ENCODE results near the gene TOGARAM2. TPM values are rescaled to one million over a fixed set of nuclear protein-coding genes. Genes with fewer than 3 reads are reported as not detected.

The TOGARAM2 gene
- total and polyA plus RNA-seq, 10 of the 15 experiments (the other 5 are each of a cell fraction or from before 2014, with no cell fraction given) = 0.01 to 0.06 (median 0.03) TPM; not detected in 7

- no peak for TF ChIP-seq BCL3 (IDR thresholded peaks at IDR 0.05; ENCODE audit: borderline replicate concordance, insufficient read depth, low read depth, low read length, poor library complexity, severe bottlenecking)
These were observed 119.5 kb downstream of the TOGARAM2 start (continued) for GRCh38 chr2:29100564-29100963.

Small RNA genes within 50 kb of the gene (small RNA-seq; reads per million reads assigned to genes)
- gene RF00019 = not detected

Other genes with a start within 250 kb of the TOGARAM2 start
- 64.4 and 81.0 TPM in 2 replicates for gene PPP1CB, start 229.5 kb upstream of the TOGARAM2 start, total RNA-seq (2014; rRNA removed)
- gene PPP1CB, start 229.5 kb upstream of the TOGARAM2 start, total RNA-seq (2014; rRNA removed; fragmentation: Illumina TruSeq; extraction: Trizol) = 84.6 and 85.4 TPM in 2 replicates
- gene PPP1CB, start 229.5 kb upstream of the TOGARAM2 start, total RNA-seq (2021) = 144 and 153 TPM in 2 replicates
- gene PPP1CB, start 229.5 kb upstream of the TOGARAM2 start, polyA plus RNA-seq (2011; rRNA removed) = 84.4 and 140 TPM in 2 replicates
- 64.4 and 88.1 TPM in 2 replicates for gene PPP1CB, start 229.5 kb upstream of the TOGARAM2 start, polyA plus RNA-seq (2014; fragmentation: Illumina TruSeq; extraction: Trizol)
- 100 to 1,000 TPM in 1 of 2 experiments, 10 to 100 TPM in 1; 84.4 to 176 TPM for gene PPP1CB, start 229.5 kb upstream of the TOGARAM2 start, polyA plus RNA-seq (2014; fragmentation: Nextera tagmentation; extraction: Ambion mirVana)
- gene PPP1CB, start 229.5 kb upstream of the TOGARAM2 start, polyA plus RNA-seq (2014; rRNA removed) = 30.3 and 37.5 TPM in 2 replicates
- 100 to 1,000 TPM; 127 to 131 TPM for gene PPP1CB, start 229.5 kb upstream of the TOGARAM2 start, polyA plus RNA-seq (2016; fragmentation: Nextera tagmentation; extraction: Ambion mirVana)
- gene SPDYA, start 170.5 kb upstream of the TOGARAM2 start, total RNA-seq (2014; rRNA removed) = 0.33 and 0.40 TPM in 2 replicates
- 0.54 and 0.60 TPM in 2 replicates for gene SPDYA, start 170.5 kb upstream of the TOGARAM2 start, total RNA-seq (2014; rRNA removed; fragmentation: Illumina TruSeq; extraction: Trizol)
- gene SPDYA, start 170.5 kb upstream of the TOGARAM2 start, total RNA-seq (2021) = 0.46 and 0.58 TPM in 2 replicates
- 0.27 and 0.53 TPM in 2 replicates for gene SPDYA, start 170.5 kb upstream of the TOGARAM2 start, polyA plus RNA-seq (2011; rRNA removed)
- 0.13 TPM in 1 of 2 replicates, not detected in the other for gene SPDYA, start 170.5 kb upstream of the TOGARAM2 start, polyA plus RNA-seq (2014; fragmentation: Illumina TruSeq; extraction: Trizol)
- gene SPDYA, start 170.5 kb upstream of the TOGARAM2 start, polyA plus RNA-seq (2014; fragmentation: Nextera tagmentation; extraction: Ambion mirVana) = 1 to 10 TPM; 1.1 to 2.4 TPM
- gene SPDYA, start 170.5 kb upstream of the TOGARAM2 start, polyA plus RNA-seq (2014; rRNA removed) = 0.12 and 0.24 TPM in 2 replicates
- gene SPDYA, start 170.5 kb upstream of the TOGARAM2 start, polyA plus RNA-seq (2016; fragmentation: Nextera tagmentation; extraction: Ambion mirVana) = 1 to 10 TPM; 1.1 to 1.9 TPM
- 16.0 and 18.2 TPM in 2 replicates for gene TRMT61B, start 111.0 kb upstream of the TOGARAM2 start, total RNA-seq (2014; rRNA removed)
- 15.3 and 19.5 TPM in 2 replicates for gene TRMT61B, start 111.0 kb upstream of the TOGARAM2 start, total RNA-seq (2014; rRNA removed; fragmentation: Illumina TruSeq; extraction: Trizol)
- 14.7 and 15.7 TPM in 2 replicates for gene TRMT61B, start 111.0 kb upstream of the TOGARAM2 start, total RNA-seq (2021)
- gene TRMT61B, start 111.0 kb upstream of the TOGARAM2 start, polyA plus RNA-seq (2011; rRNA removed) = 19.3 and 30.0 TPM in 2 replicates
- gene TRMT61B, start 111.0 kb upstream of the TOGARAM2 start, polyA plus RNA-seq (2014; fragmentation: Illumina TruSeq; extraction: Trizol) = 13.1 and 14.0 TPM in 2 replicates
- 10 to 100 TPM; 18.1 to 23.0 TPM for gene TRMT61B, start 111.0 kb upstream of the TOGARAM2 start, polyA plus RNA-seq (2014; fragmentation: Nextera tagmentation; extraction: Ambion mirVana)
- gene TRMT61B, start 111.0 kb upstream of the TOGARAM2 start, polyA plus RNA-seq (2014; rRNA removed) = 10.4 and 12.8 TPM in 2 replicates
- gene TRMT61B, start 111.0 kb upstream of the TOGARAM2 start, polyA plus RNA-seq (2016; fragmentation: Nextera tagmentation; extraction: Ambion mirVana) = 10 to 100 TPM; 23.2 to 23.7 TPM
- 88.6 and 109 TPM in 2 replicates for gene WDR43, start 86.6 kb upstream of the TOGARAM2 start, total RNA-seq (2014; rRNA removed)
- gene WDR43, start 86.6 kb upstream of the TOGARAM2 start, total RNA-seq (2014; rRNA removed; fragmentation: Illumina TruSeq; extraction: Trizol) = 139 and 142 TPM in 2 replicates
- 105 and 108 TPM in 2 replicates for gene WDR43, start 86.6 kb upstream of the TOGARAM2 start, total RNA-seq (2021)
- 153 and 179 TPM in 2 replicates for gene WDR43, start 86.6 kb upstream of the TOGARAM2 start, polyA plus RNA-seq (2011; rRNA removed)
- 84.4 and 103 TPM in 2 replicates for gene WDR43, start 86.6 kb upstream of the TOGARAM2 start, polyA plus RNA-seq (2014; fragmentation: Illumina TruSeq; extraction: Trizol)
- gene WDR43, start 86.6 kb upstream of the TOGARAM2 start, polyA plus RNA-seq (2014; fragmentation: Nextera tagmentation; extraction: Ambion mirVana) = 10 to 100 TPM; 39.3 to 39.6 TPM
- 61.8 and 67.4 TPM in 2 replicates for gene WDR43, start 86.6 kb upstream of the TOGARAM2 start, polyA plus RNA-seq (2014; rRNA removed)
- 10 to 100 TPM; 75.6 to 79.5 TPM for gene WDR43, start 86.6 kb upstream of the TOGARAM2 start, polyA plus RNA-seq (2016; fragmentation: Nextera tagmentation; extraction: Ambion mirVana)
- 0.05 and 0.06 TPM in 2 replicates for gene PCARE, start 93.2 kb downstream of the TOGARAM2 start, total RNA-seq (2014; rRNA removed)
- gene PCARE, start 93.2 kb downstream of the TOGARAM2 start, total RNA-seq (2014; rRNA removed; fragmentation: Illumina TruSeq; extraction: Trizol) = under 0.01 and 0.04 TPM in 2 replicates
- 0.03 and 0.08 TPM in 2 replicates for gene PCARE, start 93.2 kb downstream of the TOGARAM2 start, total RNA-seq (2021)
- gene PCARE, start 93.2 kb downstream of the TOGARAM2 start, polyA plus RNA-seq (2011; rRNA removed) = not detected in 2 replicates
- gene PCARE, start 93.2 kb downstream of the TOGARAM2 start, polyA plus RNA-seq (2014; fragmentation: Illumina TruSeq; extraction: Trizol) = 0.02 and 0.06 TPM in 2 replicates
- not detected for gene PCARE, start 93.2 kb downstream of the TOGARAM2 start, polyA plus RNA-seq (2014; fragmentation: Nextera tagmentation; extraction: Ambion mirVana)
- gene PCARE, start 93.2 kb downstream of the TOGARAM2 start, polyA plus RNA-seq (2014; rRNA removed) = 0.08 and 0.09 TPM in 2 replicates
- gene PCARE, start 93.2 kb downstream of the TOGARAM2 start, polyA plus RNA-seq (2016; fragmentation: Nextera tagmentation; extraction: Ambion mirVana) = not detected
- gene CLIP4, start 134.1 kb downstream of the TOGARAM2 start, total RNA-seq (2014; rRNA removed) = 16.0 and 18.1 TPM in 2 replicates
- gene CLIP4, start 134.1 kb downstream of the TOGARAM2 start, total RNA-seq (2014; rRNA removed; fragmentation: Illumina TruSeq; extraction: Trizol) = 21.8 and 22.5 TPM in 2 replicates
- 19.0 and 20.2 TPM in 2 replicates for gene CLIP4, start 134.1 kb downstream of the TOGARAM2 start, total RNA-seq (2021)
- gene CLIP4, start 134.1 kb downstream of the TOGARAM2 start, polyA plus RNA-seq (2011; rRNA removed) = 34.9 and 46.5 TPM in 2 replicates
- 16.2 and 17.6 TPM in 2 replicates for gene CLIP4, start 134.1 kb downstream of the TOGARAM2 start, polyA plus RNA-seq (2014; fragmentation: Illumina TruSeq; extraction: Trizol)
- 1 to 10 TPM; 5.5 to 6.9 TPM for gene CLIP4, start 134.1 kb downstream of the TOGARAM2 start, polyA plus RNA-seq (2014; fragmentation: Nextera tagmentation; extraction: Ambion mirVana)
- 15.7 and 22.3 TPM in 2 replicates for gene CLIP4, start 134.1 kb downstream of the TOGARAM2 start, polyA plus RNA-seq (2014; rRNA removed)
- 10 to 100 TPM; 11.9 to 12.5 TPM for gene CLIP4, start 134.1 kb downstream of the TOGARAM2 start, polyA plus RNA-seq (2016; fragmentation: Nextera tagmentation; extraction: Ambion mirVana)